ENCODE results near the gene KRTAP10-8. TPM values are rescaled to one million over a fixed set of nuclear protein-coding genes. Genes with fewer than 3 reads are reported as not detected.

The KRTAP10-8 gene
- total and polyA plus RNA-seq, 2 experiments from 2014 or later: not detected

- no peak overlapping the region; the same call in 1 of the 2 replicates for H2AFZ ChIP-seq
- no peak for TF ChIP-seq STAT1 (IDR thresholded peaks at IDR 0.05; ENCODE audit: unreplicated experiment)
- no peak for TF ChIP-seq CREB1 (CRISPR knock-in tag; IDR thresholded peaks at IDR 0.05; ENCODE audit: low read depth)
- no peak for TF ChIP-seq EZH2phosphoT487 (IDR thresholded peaks at IDR 0.05; ENCODE audit: unreplicated experiment)
- no peak for TF ChIP-seq ZNF462 (CRISPR knock-in tag; IDR thresholded peaks at IDR 0.05)
- H3K79me2 ChIP-seq (replicated peaks; ENCODE audit: insufficient read depth): no peaks in the 10 kb centered on the region
- H4K20me1 ChIP-seq (replicated peaks; ENCODE audit: insufficient read depth): no peaks in the 10 kb centered on the region
- Mint-ChIP-seq H3K4me1 (peaks cover 16% of the 10 kb centered on the region), H3K36me3 (ENCODE audit: low read depth) (no peaks in the 10 kb centered on the region; the same call in 2 of the 3 replicates), H3K9me3 (peaks cover 11% of the 10 kb centered on the region), H3K4me3 (no peak overlapping the region), H3K27ac (no peak overlapping the region), H3K27me3 (ENCODE audit: insufficient read depth, low read depth, poor library complexity) (peaks cover 11% of the 10 kb centered on the region)
- H3K9me2 ChIP-seq (ENCODE audit: insufficient read depth): no peaks in the 10 kb centered on the region
- H3K27me3 ChIP-seq (ENCODE audit: insufficient read depth): no peaks in the 10 kb centered on the region
- H3K36me3 ChIP-seq (ENCODE audit: insufficient read depth): no peaks in the 10 kb centered on the region
- DNase-seq (ENCODE audit: low spot score) (no peak), ATAC-seq (no peak)
- H3F3A ChIP-seq (replicated peaks; ENCODE audit: low read depth): no peaks in the 10 kb centered on the region
- no peak overlapping the region for H3K27ac ChIP-seq (ENCODE audit: low read depth)
- no peak overlapping the region for H3K4me3 ChIP-seq
- no peak overlapping the region for H3K4me2 ChIP-seq
- no peaks in the 10 kb centered on the region for H3K4me1 ChIP-seq (ENCODE audit: insufficient read depth)
Observed at GRCh38 chr21:44603109-44603875, 8.6 kb upstream of the KRTAP10-8 start.

DNA sequence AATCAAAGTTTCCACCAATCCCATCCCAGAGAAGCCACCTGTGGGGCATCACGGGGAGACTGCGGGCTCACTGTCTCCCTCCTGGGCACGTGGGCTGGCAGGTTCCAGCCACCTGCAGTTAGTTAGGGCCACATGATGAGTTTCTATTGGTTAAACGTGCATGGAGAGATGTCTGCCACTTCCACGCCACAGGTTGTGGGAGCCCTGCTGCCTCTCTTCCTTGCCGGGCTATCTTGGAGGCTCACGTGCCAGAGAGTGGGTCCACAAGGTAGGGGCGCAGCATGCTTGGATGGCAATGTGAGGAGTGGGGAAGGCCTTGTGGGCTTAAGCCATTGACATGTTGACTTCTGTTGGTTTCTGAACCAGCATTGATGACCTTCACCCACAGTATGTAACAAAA, 8.0 kb upstream of the KRTAP10-8 start:
- H3K27ac Mint-ChIP-seq: no peak overlapping the region
- H3K27me3 Mint-ChIP-seq (ENCODE audit: insufficient read depth, low read depth, poor library complexity): peaks cover 11% of the 10 kb centered on the region
- Histone ChIP-seq H3K4me1 (ENCODE audit: insufficient read depth) (no peaks in the 10 kb centered on the region), H3F3A (replicated peaks; ENCODE audit: low read depth) (no peaks in the 10 kb centered on the region), H2AFZ (no peak overlapping the region; the same call in 1 of the 2 replicates), H3K9me2 (ENCODE audit: insufficient read depth) (no peaks in the 10 kb centered on the region), H3K79me2 (replicated peaks; ENCODE audit: insufficient read depth) (no peaks in the 10 kb centered on the region), H3K27me3 (ENCODE audit: insufficient read depth) (no peaks in the 10 kb centered on the region), H3K4me2 (no peak overlapping the region), H3K4me3 (no peak overlapping the region), H4K20me1 (replicated peaks; ENCODE audit: insufficient read depth) (no peaks in the 10 kb centered on the region), H3K27ac (ENCODE audit: low read depth) (no peak overlapping the region), H3K36me3 (ENCODE audit: insufficient read depth) (no peaks in the 10 kb centered on the region)
- ATAC-seq (no peak), DNase-seq (ENCODE audit: low spot score) (no peak)
- H3K36me3 Mint-ChIP-seq (ENCODE audit: low read depth): no peaks in the 10 kb centered on the region; the same call in 1 of the 3 replicates
- no peak overlapping the region for H3K4me3 Mint-ChIP-seq
- peaks cover 8% of the 10 kb centered on the region for H3K9me3 Mint-ChIP-seq
- H3K4me1 Mint-ChIP-seq: peaks cover 10% of the 10 kb centered on the region; the same call in 2 of the 3 replicates
- TF ChIP-seq REST (IDR thresholded peaks at IDR 0.05; ENCODE audit: unreplicated experiment) (no peak), EZH2 (IDR thresholded peaks at IDR 0.05; ENCODE audit: low read depth, unreplicated experiment) (no peak)
